GM12875 (cell line): ENCODE measurements around the gene HEG1.

ENCODE experiments used
- H3K4me3 ChIP-seq: one replicate; pipeline ENCODE4 v1.5.1; 2011; ENCODE audit warnings: low read depth, low read length, control low read depth
- TF ChIP-seq, protein P1 (sequence below): IDR thresholded peaks from 2 replicates; pipeline ENCODE4 v1.5.1; 2011; ENCODE audit warnings: low read depth, mild to moderate bottlenecking, control low read depth, inconsistent platforms, low read length, moderate library complexity, borderline replicate concordance; ENCODE audit not compliant: insufficient read depth

The HEG1 gene

DNA sequence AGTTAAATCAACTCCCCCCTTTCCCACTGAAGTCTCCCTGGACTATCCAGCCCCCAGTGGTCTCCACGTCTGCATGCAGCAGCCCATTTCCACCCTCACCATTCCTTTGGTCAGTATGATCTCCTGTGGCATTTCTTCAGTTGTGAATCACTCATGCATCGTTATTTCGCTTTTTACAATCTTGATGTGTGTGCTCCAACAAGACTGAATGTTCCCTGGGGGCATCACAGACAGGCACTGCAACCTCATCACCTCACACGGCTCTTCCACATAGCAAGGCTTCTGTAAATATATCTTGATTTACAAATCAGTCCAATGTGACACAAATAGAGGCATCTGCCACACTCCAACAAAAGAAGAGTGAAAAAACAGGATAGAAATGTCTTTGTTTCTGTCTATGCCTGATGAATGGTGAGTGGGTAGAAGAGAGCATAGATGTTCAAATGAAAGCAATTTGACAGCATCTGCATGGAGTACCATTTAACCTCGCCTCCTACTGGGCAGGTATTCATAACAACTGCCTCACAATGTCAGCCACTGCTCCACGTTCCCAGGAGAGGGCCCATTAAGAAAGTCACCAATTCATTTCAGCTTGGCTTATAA lies 5.2 kb downstream of the HEG1 start:
- no peak overlapping the region for H3K4me3 ChIP-seq
- TF ChIP-seq, protein P1, sequence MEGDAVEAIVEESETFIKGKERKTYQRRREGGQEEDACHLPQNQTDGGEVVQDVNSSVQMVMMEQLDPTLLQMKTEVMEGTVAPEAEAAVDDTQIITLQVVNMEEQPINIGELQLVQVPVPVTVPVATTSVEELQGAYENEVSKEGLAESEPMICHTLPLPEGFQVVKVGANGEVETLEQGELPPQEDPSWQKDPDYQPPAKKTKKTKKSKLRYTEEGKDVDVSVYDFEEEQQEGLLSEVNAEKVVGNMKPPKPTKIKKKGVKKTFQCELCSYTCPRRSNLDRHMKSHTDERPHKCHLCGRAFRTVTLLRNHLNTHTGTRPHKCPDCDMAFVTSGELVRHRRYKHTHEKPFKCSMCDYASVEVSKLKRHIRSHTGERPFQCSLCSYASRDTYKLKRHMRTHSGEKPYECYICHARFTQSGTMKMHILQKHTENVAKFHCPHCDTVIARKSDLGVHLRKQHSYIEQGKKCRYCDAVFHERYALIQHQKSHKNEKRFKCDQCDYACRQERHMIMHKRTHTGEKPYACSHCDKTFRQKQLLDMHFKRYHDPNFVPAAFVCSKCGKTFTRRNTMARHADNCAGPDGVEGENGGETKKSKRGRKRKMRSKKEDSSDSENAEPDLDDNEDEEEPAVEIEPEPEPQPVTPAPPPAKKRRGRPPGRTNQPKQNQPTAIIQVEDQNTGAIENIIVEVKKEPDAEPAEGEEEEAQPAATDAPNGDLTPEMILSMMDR = no peak

DNA sequence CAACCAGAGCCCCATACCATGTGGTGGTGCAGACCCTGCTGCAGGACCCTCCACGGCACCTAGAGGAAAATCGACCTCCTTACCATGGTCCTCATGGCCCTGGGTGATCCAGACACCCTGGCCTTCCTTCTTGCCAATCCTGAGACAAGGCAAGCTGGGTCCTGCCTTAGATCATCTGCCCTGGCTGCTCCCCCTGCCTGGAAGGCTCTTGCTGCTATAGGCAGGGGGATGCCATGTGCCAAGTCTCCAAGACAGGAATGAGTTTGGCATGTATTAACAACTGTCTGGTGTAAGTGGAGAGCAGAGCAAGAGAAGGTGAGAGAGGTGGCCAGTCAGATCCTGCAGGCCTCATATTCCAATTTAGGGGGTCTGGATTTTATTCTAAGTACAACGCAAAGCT lies 7.5 kb downstream of the HEG1 start:
- TF ChIP-seq, protein P1 = no peak
- no peak overlapping the region for H3K4me3 ChIP-seq

DNA sequence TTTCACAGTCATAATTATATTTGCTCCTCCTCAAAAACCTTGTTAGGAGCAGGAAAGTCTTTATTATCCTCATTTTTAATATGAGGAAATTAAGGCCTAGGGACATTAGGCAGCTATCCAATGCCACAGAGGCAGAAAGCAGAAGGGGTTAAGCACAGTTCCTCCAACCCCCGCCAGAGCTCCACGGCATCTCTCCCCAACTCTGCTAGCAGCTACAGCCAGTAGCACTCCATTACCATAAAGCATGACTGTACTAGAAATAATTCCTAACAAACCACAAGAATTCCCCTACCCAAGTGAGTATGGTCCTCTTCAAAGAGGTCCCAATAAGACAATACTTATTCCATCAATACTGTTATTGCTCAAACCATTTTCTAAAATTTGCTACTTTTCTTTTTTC lies 9.8 kb downstream of the HEG1 start:
- TF ChIP-seq, protein P1 = no peak

DNA sequence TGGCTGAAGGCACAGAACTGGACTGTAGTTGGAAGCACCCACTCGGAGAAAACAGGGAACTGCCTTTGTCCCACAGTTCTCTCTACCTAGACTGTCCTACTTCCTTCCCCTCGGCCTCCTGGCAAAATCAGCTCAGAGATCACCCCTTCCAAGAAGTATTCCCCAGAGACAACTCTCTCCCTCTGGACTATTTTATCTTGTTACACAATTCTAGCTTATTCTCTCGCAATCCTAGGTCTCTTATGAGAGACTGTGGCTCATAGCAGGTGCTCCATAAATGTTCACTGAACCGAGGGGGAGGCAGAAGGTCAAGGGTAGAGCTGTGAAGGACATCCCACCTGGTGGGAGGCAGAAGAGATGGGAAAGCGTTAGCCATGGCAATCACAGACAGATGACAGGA lies 10.6 kb downstream of the HEG1 start:
- TF ChIP-seq, protein P1 = no peak
- H3K4me3 ChIP-seq = no peak overlapping the region

More for the DNA sequence above, 9.8 kb downstream of the HEG1 start:
- no peak overlapping the region for H3K4me3 ChIP-seq

DNA sequence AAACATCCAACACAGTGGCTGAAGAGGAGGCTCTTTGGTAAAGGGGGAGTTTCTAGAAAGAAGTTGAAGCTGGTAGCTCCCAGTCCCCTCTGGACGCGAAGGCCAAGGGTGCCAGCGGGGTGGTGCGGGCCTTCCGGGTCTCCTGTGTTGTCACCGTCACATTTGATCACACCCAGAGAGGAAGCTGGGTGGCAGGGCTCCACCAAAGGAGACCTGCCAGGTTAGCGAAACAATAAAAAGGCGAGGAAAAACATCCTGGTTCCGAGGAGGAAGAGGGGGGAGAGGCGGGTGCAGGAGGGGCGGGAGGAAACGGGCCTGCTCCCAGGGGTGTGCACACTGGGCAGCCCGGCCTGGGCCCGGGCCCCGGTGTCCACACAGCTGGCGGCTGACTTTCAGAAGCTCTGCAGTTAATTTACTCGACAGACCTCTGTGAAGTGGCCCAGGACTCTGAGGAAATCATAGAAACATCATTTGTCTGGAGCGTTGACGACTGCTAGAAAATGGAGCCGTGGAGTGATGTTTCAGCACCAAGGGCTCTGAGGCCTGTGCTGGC lies 12.1 kb downstream of the HEG1 start:
- TF ChIP-seq, protein P1 = no peak
- no peak overlapping the region for H3K4me3 ChIP-seq

DNA sequence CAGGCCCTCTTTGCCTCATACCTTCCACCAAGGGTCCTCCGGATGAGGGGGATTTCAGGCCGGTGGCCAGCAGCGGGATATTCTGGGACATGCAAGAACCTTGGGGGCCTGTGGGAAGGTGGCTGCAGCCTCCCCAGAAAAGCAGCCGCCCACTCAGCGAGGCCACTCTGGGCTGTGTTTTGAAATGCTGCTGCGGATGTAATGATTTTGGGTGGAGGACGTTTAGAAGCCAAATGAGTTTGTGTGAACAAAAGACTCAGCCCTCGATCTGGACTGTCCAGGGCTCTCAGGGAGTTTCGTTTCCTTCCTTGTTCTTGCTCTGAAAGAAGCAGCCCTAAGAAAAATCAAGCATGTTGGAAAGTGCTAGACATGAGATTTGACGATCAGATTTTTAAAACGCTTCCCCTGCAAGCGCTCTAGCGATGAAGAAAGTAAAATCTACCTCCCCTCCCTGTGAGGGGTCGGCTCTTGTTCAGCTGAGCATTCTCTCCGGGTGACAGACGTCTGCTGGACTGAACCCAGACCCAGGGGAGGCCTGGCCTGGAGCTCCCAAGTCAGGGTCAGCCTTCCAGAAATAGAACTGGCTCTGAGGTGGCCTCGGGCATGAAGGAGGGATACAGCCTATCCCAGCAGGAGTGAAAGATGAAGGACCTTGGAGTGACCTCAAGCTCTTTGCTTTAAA lies 12.9 kb downstream of the HEG1 start:
- H3K4me3 ChIP-seq = no peak overlapping the region
- TF ChIP-seq, protein P1 = no peak
